ENCODE results near the gene SPATA2L. TPM values are rescaled to one million over a fixed set of nuclear protein-coding genes. Genes with fewer than 3 reads are reported as not detected.

Gene SPATA2L
- total and polyA plus RNA-seq, 2 of the 8 experiments (the other 6 are each of a cell fraction or from before 2014, with no cell fraction given), result 9.3 to 12.5 TPM

DNA sequence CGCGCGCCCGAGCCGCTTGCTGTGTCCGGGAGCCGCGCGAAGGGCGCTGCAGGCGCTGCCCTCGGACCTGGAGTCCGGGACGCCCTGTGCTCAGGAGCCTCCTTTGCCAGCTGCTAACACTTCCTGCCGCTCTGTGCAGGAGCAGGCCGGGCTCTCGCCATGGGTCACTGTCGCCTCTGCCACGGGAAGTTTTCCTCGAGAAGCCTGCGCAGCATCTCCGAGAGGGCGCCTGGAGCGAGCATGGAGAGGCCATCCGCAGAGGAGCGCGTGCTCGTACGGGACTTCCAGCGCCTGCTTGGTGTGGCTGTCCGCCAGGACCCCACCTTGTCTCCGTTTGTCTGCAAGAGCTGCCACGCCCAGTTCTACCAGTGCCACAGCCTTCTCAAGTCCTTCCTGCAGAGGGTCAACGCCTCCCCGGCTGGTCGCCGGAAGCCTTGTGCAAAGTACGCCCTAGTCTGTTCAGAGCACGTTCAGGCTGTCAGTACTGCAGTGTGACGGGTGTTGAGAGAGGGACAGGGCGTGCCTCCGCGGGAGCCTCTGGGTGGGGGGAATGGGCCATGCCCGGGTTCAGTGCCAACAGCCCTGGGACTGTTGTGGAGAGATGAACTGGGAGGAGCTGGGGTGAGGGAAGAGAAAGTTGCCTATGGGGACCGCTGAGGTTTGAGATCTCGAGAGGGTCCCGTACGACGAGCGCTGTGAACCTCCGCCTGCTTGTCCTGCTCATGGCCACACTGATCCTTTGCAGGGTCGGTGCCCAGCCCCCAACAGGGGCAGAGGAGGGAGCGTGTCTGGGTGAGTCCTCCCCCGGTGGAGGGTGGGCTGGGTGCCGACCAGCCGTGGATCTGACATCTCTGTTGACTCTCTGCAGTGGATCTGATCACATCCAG is 21.1 kb upstream of the SPATA2L start:
- Histone ChIP-seq H2BK20ac (ENCODE audit: low read length) (no peak overlapping the region), H3K79me2 (ENCODE audit: control insufficient read depth in 1 of 2, insufficient read depth in 2 of 2, low read length in 2 of 2) (no peaks in the 10 kb centered on the region), H3K36me3 (ENCODE audit: control insufficient read depth in 2 of 4, insufficient read depth in 4 of 4, low read length in 3 of 4) (no peaks in the 10 kb centered on the region), H2AK5ac (ENCODE audit: low read depth, low read length) (no peak overlapping the region), H3K14ac (ENCODE audit: insufficient read length) (no peak overlapping the region), H2BK12ac (ENCODE audit: low read depth, low read length) (no peak overlapping the region; the same call in 1 of the 2 replicates), H4K20me1 (replicated peaks in 1 of 2; ENCODE audit: control insufficient read depth in 1 of 2, insufficient read depth in 2 of 2, low read length in 2 of 2) (peaks cover 15 to 30% of the 10 kb centered on the region in 2 experiments), H3K4me2 (ENCODE audit: insufficient read depth in 1 of 2, low read depth in 2 of 2, low read length in 2 of 2) (peak overlapping the region; percentile 83 to 95), H4K5ac (ENCODE audit: insufficient read length, low read depth, low read length) (no peak overlapping the region), H3K56ac (replicated peaks; ENCODE audit: insufficient read length, low read depth, low read length) (no peak overlapping the region), H3K4me3 (ENCODE audit: extremely low read depth in 1 of 4, insufficient read depth in 2 of 4, low read depth in 3 of 4, low read length in 4 of 4) (peak overlapping the region; percentile 51 to 87 (median 68)), H2BK15ac (ENCODE audit: low read length) (no peak overlapping the region), H3K9me3 (ENCODE audit: insufficient read depth in 2 of 2, low read depth in 1 of 2, low read length in 1 of 2) (no peaks in the 10 kb centered on the region), H3K79me1 (ENCODE audit: low read depth, low read length) (no peaks in the 10 kb centered on the region), H3K18ac (ENCODE audit: extremely low read depth, low read length) (no peak overlapping the region), H4K8ac (ENCODE audit: extremely low read depth, insufficient read depth, low read length) (peak overlapping the region; percentile 31), H4K91ac (replicated peaks; ENCODE audit: insufficient read length, low read length) (no peak overlapping the region), H3K9ac (replicated peaks in 1 of 4; ENCODE audit: extremely low read depth in 1 of 4, low read depth in 3 of 4, low read length in 3 of 4) (peak overlapping the region in 1 of 4 experiments; percentile 12; a peak in 3 of 7 replicates), H3K4me1 (replicated peaks in 1 of 4; ENCODE audit: control insufficient read depth in 3 of 4, insufficient read depth in 4 of 4, low read length in 3 of 4) (peaks cover 0 to 13% (median 10%) of the 10 kb centered on the region in 4 experiments; a peak in 5 of 7 replicates), H3K27me3 (replicated peaks in 1 of 4; ENCODE audit: control insufficient read depth in 3 of 4, extremely low read depth in 1 of 4, insufficient read depth in 3 of 4, low read length in 3 of 4) (peaks cover 8 to 56% (median 43%) of the 10 kb centered on the region in 4 experiments), H3K27ac (ENCODE audit: low read depth, low read length) (no peak overlapping the region), H3K23ac (ENCODE audit: insufficient read length) (no peak overlapping the region), H2BK120ac (replicated peaks; ENCODE audit: low read depth, low read length) (no peak overlapping the region), H2BK5ac (ENCODE audit: low read depth, low read length) (no peak overlapping the region), H3K4ac (replicated peaks; ENCODE audit: insufficient read length, low read depth, low read length) (peak overlapping the region; percentile 53), H3K23me2 (ENCODE audit: low read depth, low read length) (peaks cover 14% of the 10 kb centered on the region), H2AFZ (ENCODE audit: low read length) (no peak overlapping the region)
- FAIRE-seq (no peak), DNase-seq (ENCODE audit: low read depth in 1 of 2, low spot score in 2 of 2) (peak in 1 of 2 experiments; percentile 62)
- POLR2A ChIA-PET (ENCODE audit: partially characterized antibody), result interaction anchor here (0.9 to 16.1 kb wide), 8 partner anchors 10 to 159 kb away, joined by 3 to 193 read pairs (median 4); no protein-coding TSS in a partner anchor
- WGBS, 2 experiments (ENCODE audit: extremely low coverage in 1 of 2, insufficient coverage in 1 of 2, insufficient read length in 1 of 2, insufficient replicate concordance in 2 of 2, low coverage in 1 of 2, low lambda C conversion rate in 2 of 2, missing lambda C conversion rate in 1 of 2), result 57% methylated on average over 54 of the region's 56 CpGs; no CpG with 5 or more reads in 1 of the 2 experiments
- CTCF ChIA-PET (ENCODE audit: partially characterized antibody), result interaction anchor here (0.7 to 2.8 kb wide), 4 partner anchors 8 to 21 kb away, joined by 3 to 17 read pairs (median 3); partner anchors contain the start of gene SPATA2L
- TF ChIP-seq KDM4A (IDR thresholded peaks at IDR 0.05; ENCODE audit: low read depth, low read length, severe bottlenecking), result no peak
- TF ChIP-seq HDAC2 (IDR thresholded peaks at IDR 0.05; ENCODE audit: borderline replicate concordance in 1 of 2, low read depth in 2 of 2, low read length in 2 of 2), result 0 out of 4 replicates have a peak, but pooled peaks of 1 of the 2 experiments have one; percentile 10
- TF ChIP-seq BCL11A (IDR thresholded peaks at IDR 0.05; ENCODE audit: low read depth in 2 of 2, low read length in 2 of 2), result no peak
- no peak for TF ChIP-seq TAF1 (IDR thresholded peaks at IDR 0.05; ENCODE audit: low read depth, low read length)
- TF ChIP-seq USF2 (IDR thresholded peaks at IDR 0.05; ENCODE audit: low read length), result no peak
- TF ChIP-seq SP4 (IDR thresholded peaks at IDR 0.05; ENCODE audit: low read length), result no peak
- TF ChIP-seq ASH2L (IDR thresholded peaks at IDR 0.05; ENCODE audit: low read length), result peak; percentile 4
- no peak for TF ChIP-seq ZNF274 (IDR thresholded peaks at IDR 0.05; ENCODE audit: borderline replicate concordance, extremely low read depth, low read length)
- no peak for TF ChIP-seq TCF12 (IDR thresholded peaks at IDR 0.05; ENCODE audit: low read depth, low read length)

Data from H1 (cell line).